Transverse colon (tissue), 4 donors: ENCODE results near the gene GTF3C5. TPM values are rescaled to one million over a fixed set of nuclear protein-coding genes. Genes with fewer than 3 reads are reported as not detected.

ENCODE experiments used
- DNase-seq: peaks from one replicate; pipeline ENCODE4 v3.0.0-alpha.2; 2019
- H3K27ac ChIP-seq, 4 donors: fragments of 200-600 bp; sonication (generic); 2 replicates each; pipeline ENCODE4 v1.5.1; 2016 to 2018; ENCODE audit warnings: inconsistent platforms in 4 of 4
- H3K27me3 ChIP-seq: fragments of 200-600 bp; sonication (generic); 2 replicates; pipeline ENCODE4 v1.5.1; 2017; ENCODE audit warnings: inconsistent platforms
- H3K36me3 ChIP-seq, 4 donors: fragments of 200-600 bp; sonication (generic); 2 replicates each; pipeline ENCODE4 v1.5.1; 2017 to 2019; ENCODE audit warnings: inconsistent platforms in 4 of 4
- H3K4me1 ChIP-seq, 4 donors: fragments of 200-600 bp; sonication (generic); 2 replicates each; pipeline ENCODE4 v1.5.1; 2017 to 2020; ENCODE audit warnings: inconsistent platforms in 4 of 4
- H3K4me3 ChIP-seq, 4 donors: fragments of 200-600 bp; sonication (generic); 1 replicate in 1 of 4; 2 replicates in 3 of 4; pipeline versions ENCODE4 v1.5.1 to v1.6.1; 2017 to 2019; ENCODE audit warnings: inconsistent platforms in 4 of 4
- H3K9me3 ChIP-seq, 2 donors: fragments of 200-600 bp; sonication (generic); 2 replicates each; pipeline ENCODE4 v1.5.1; 2017 to 2019; ENCODE audit warnings: inconsistent platforms in 2 of 2
- CTCF ChIP-seq, 5 experiments: fragments of 200-600 bp in 3 of 5; fragments of 450-650 bp in 2 of 5; sonication (generic) in 3 of 5; IDR thresholded peaks; 1 replicate in 2 of 5; 2 replicates in 3 of 5; pipeline ENCODE4 v1.5.1; 2016 to 2017; ENCODE audit warnings: antibody characterized with exemption in 5 of 5, inconsistent platforms in 3 of 5, mild to moderate bottlenecking in 2 of 5, moderate library complexity in 1 of 5
- EP300 ChIP-seq: sonication (generic); formaldehyde crosslinking; IDR thresholded peaks from one replicate; pipeline ENCODE4 v1.6.1; 2017; ENCODE audit warnings: antibody characterized with exemption, low read depth
- POLR2A ChIP-seq: fragments of 450-650 bp; IDR thresholded peaks from one replicate; pipeline ENCODE4 v1.6.1; 2016; ENCODE audit warnings: antibody characterized with exemption, mild to moderate bottlenecking, moderate library complexity
- POLR2AphosphoS5 ChIP-seq, 3 donors: sonication (generic); formaldehyde crosslinking; IDR thresholded peaks; one replicate each; pipeline ENCODE4 v1.6.1; 2016; ENCODE audit warnings: antibody characterized with exemption in 3 of 3
- WGBS, 2 donors: methylation state at CpG; one replicate each; pipeline ENCODE4 v1.1.5; 2018; ENCODE audit warnings: low coverage in 1 of 2; 5-methylcytosine and 5-hydroxymethylcytosine counted together
- in situ Hi-C, 4 donors: fragments of 200-750 bp; cut with MboI; loops; one replicate each; pipeline versions ENCODE4 v1.15.0 to v1.15.1; 2017; ENCODE audit warnings: low sequenced_read_pairs in 3 of 4, low pct_ligation_motif_present in 1 of 4, low pct_unique_long_range_greater_than_20kb in 1 of 4
- intact Hi-C: fragments of 100-400 bp; cut with DNase I; formaldehyde crosslinking; loops from one replicate; pipeline ENCODE4 v1.15.1; 2023; ENCODE audit warnings: low total_unique reads
- total RNA-seq, 4 donors: library from RNA; depleted of rRNA; stranded (reverse); fragments of >200 nt; gene quantifications; one replicate each; pipeline ENCODE4 v1.1.0, GENCODE V29; 2016

GTF3C5 gene
- total RNA-seq, 4 donors from 2014 or later = 44.5 to 56.9 (median 50.2) TPM

- Histone ChIP-seq H3K27me3 (peaks cover 9% of the 10 kb centered on the region), H3K36me3 (no peaks in the 10 kb centered on the region), H3K9me3 (no peaks in the 10 kb centered on the region), H3K4me1 (peaks cover 0 to 8% (median 0%) of the 10 kb centered on the region in 4 donors), H3K4me3 (no peak overlapping the region), H3K27ac (no peak overlapping the region)
- 57% methylated on average over 26 of the region's 26 CpGs; no CpG with 5 or more reads in 1 of the 2 donors for WGBS, 2 donors
- intact Hi-C loops (no loop called here), in situ Hi-C loops (no loop called here)
- DNase-seq = peak; percentile 67
- no peak for TF ChIP-seq POLR2AphosphoS5 (IDR thresholded peaks at IDR 0.05)
Observed at GRCh38 chr9:133023117-133023890, 7.5 kb upstream of the GTF3C5 start.

GRCh38 chr9:133026426-133026825, 4.4 kb upstream of the GTF3C5 start:
- no peak for DNase-seq
- H3K9me3 ChIP-seq = no peaks in the 10 kb centered on the region
- WGBS, 2 donors = 70% methylated on average over 2 to 3 of the region's 3 CpGs
- no peak overlapping the region for H3K4me3 ChIP-seq
- no peak overlapping the region for H3K27ac ChIP-seq
- intact Hi-C loops (no loop called here), in situ Hi-C loops (loop anchor here in 1 of 4 donors (25.0 kb wide), 1 partner anchor 311 kb away; the partner anchor contains the start of genes MED22, RPL7A and SURF6)
- peaks cover 2 to 21% (median 12%) of the 10 kb centered on the region in 4 donors for H3K4me1 ChIP-seq
- H3K36me3 ChIP-seq = no peaks in the 10 kb centered on the region
- H3K27me3 ChIP-seq = no peaks in the 10 kb centered on the region
- TF ChIP-seq POLR2A = no peak
- no peak for TF ChIP-seq EP300
- no peak for TF ChIP-seq POLR2AphosphoS5 (IDR thresholded peaks at IDR 0.05)
- no peak for TF ChIP-seq CTCF (IDR thresholded peaks at IDR 0.05)

DNA sequence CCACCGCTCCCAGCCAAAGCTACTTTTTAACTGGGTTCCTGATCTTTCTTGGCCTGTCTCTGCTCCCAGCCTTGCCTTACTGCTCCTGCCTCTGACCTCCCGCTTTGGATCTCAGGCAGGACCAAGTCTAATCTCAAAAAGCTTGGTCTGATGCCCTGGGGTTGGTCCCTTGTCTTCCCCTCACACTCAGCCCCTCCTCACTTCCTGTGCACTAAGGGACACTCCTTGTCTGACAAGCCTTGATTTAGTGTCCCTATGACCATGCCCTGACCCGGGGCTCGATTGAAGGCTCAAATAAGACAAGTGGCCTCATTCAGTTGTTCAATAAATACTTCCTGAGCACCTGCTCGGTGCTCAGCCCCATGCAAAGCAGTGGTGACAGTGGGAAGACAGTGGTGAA, 3.7 kb upstream of the GTF3C5 start:
- Histone ChIP-seq H3K27ac (no peak overlapping the region), H3K9me3 (no peaks in the 10 kb centered on the region), H3K27me3 (no peaks in the 10 kb centered on the region), H3K4me3 (no peak overlapping the region), H3K36me3 (no peaks in the 10 kb centered on the region), H3K4me1 (peaks cover 8 to 25% (median 19%) of the 10 kb centered on the region in 4 donors)
- in situ Hi-C loops (loop anchor here in 1 of 4 donors (25.0 kb wide), 1 partner anchor 310 kb away; the partner anchor contains the start of genes MED22, RPL7A and SURF6), intact Hi-C loops (no loop called here)
- 43 to 45% methylated on average over 5 of the region's 5 CpGs for WGBS, 2 donors
- DNase-seq = no peak
- TF ChIP-seq POLR2AphosphoS5 (IDR thresholded peaks at IDR 0.05) (no peak), POLR2A (no peak), EP300 (no peak), CTCF (IDR thresholded peaks at IDR 0.05) (no peak)

DNA sequence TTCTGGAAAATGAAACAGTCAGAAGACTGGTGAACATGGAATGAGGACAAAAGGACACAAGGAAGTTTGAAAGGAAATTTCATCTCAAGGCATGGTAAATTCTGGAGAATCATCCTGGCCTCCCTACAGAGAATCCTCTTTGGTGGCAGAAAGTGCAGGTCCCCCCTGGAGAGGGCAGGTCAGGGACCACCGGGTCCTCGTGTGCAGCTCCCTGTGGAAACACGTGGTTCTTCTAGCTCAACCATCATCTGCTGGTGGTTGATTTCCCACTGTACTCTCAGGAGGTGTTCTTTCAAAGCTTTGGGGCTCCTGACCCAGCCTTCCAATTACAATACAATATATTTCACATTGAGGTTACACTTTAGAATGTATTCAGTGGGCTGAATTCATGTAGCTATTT, 2.6 kb upstream of the GTF3C5 start:
- H3K4me3 ChIP-seq = no peak overlapping the region
- H3K4me1 ChIP-seq = peaks cover 12 to 30% (median 23%) of the 10 kb centered on the region in 4 donors
- no peak for DNase-seq
- no peaks in the 10 kb centered on the region for H3K36me3 ChIP-seq
- intact Hi-C loops = no loop called here
- 61 to 85% methylated on average over 3 of the region's 3 CpGs for WGBS, 2 donors
- no peak overlapping the region for H3K27ac ChIP-seq
- H3K9me3 ChIP-seq = no peaks in the 10 kb centered on the region
- in situ Hi-C loops = loop anchor here in 1 of 4 donors (25.0 kb wide), 1 partner anchor 309 kb away; the partner anchor contains the start of genes MED22, RPL7A and SURF6
- TF ChIP-seq CTCF (IDR thresholded peaks at IDR 0.05) = no peak
- TF ChIP-seq EP300 = no peak
- no peak for TF ChIP-seq POLR2AphosphoS5 (IDR thresholded peaks at IDR 0.05)
- TF ChIP-seq POLR2A = no peak
- no peaks in the 10 kb centered on the region for H3K27me3 ChIP-seq
